HG03175 (cell line): ENCODE data around the gene SCTR.
A peak's percentile ranks its signal among the peaks of the same experiment; 100 is the strongest.

Source experiments
- ATAC-seq: cut with Tn5 transposase; IDR thresholded peaks from one replicate; pipeline ENCODE4 v1.9.1; 2021; ENCODE audit warnings: mild to moderate bottlenecking, moderate library complexity; ENCODE audit not compliant: unreplicated experiment

Gene SCTR

DNA sequence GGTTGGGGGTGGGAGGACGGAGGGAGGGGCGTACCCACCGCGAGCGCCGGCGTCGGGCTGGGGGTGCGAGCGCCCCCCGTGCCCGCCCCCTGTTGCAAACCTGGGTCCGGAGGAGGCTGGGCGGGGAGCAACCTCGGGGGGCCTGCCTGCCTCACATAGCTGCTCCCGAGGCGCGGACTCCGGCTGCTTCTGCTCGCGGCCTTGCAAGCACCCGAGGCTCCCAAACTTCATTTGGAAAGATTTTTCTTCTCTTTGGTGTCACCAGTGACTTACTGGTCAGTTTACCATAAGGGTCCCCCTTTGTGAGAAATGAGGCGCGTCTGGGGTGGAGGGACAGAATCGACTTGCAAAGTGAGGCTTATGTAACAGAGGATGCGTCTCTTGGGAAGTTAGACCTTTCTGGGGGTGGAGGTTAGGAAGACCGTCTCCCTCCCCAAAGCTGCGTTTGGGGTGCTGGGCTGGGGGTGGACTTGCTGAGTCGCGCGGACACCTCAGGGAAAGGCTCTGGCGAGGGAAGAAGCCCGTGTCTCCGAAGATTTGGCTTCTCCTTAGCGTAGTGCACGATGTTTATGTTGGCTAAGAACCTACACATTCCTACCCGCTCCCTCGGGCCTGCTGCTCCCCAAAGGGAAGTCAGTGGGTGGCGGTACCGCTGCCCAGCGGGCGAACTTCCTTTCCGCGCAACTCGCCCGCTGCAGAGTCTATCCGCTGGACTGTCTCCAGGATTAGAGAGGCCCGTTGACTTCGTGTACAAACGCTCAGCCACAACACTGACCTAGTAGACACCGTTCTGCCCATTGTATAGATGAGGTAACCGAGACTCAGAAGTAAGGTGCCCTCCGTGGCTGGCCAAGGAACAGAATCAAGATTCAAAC lies 92.1 kb downstream of the SCTR start:
- peak; percentile 6 for ATAC-seq

DNA sequence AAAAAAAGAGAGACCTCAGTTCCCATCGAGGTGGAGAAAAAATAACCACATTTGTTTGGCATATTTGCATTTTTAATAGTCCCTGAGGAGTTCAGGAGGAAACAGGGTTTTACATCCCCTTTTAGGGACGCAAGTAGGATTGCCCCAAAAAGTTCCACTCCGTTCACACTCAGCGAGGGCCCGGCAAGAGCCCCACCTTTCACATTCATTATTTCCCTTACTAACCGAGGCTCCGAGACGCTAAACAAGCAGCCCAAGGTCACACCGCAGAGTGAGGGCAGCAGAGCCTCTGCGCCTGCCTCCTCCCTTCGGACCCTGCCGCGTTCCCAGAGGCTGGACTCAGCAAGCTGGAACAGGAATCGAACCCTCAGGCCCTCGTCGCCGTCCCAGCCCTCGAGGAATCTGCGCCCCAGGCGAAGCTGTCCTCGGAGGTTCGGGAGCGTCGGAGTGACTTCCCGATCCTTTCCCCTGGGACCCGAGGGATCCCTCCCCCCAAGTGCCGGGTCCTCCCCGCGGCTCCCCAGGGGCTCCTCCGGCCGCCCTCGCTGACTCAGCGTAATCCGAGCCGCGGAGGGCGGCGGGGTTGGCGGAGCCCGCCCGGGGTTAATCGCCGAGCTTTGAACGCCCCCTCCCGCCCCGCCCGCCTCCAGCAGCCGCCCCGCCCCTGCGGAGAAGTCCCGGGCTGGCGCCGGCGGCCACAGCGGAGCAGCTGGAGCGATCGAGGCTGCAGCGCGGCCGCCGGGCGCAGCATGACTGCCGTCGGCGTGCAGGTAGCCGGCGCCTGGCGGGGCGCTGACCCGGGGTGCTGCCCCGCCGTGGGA lies 92.9 kb downstream of the SCTR start, which contains the start of gene TMEM37:
TSS of gene TMEM37 (plus strand) at position 700 of the 821 bp plus-strand sequence. CDS start at position 750, 50 bp downstream.
- ATAC-seq, result peak; percentile 68

DNA sequence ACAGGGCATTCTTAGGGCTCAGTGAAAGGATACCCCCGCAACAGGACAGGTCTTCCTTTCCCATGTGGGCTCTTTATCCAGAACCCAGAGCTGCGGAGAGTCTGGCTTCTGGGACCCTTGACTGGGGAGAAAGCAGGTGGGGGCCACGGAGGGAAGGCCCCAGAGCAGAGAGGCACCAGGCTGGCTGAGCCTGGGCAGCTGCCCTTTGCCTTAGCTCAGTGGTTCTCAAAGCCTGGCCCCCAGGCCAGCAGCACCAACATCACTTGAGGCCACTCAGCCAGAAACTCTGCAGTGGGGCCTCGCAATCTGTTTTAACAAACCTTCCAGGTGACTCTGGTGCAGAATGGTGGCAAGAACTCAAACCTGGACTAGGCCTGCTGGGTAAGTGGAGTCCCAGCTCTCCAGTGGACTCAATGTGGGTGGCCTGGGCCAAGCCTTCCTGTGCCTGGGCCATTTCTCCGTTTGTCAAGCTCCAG lies 94.2 kb downstream of the SCTR start:
- no peak for ATAC-seq

DNA sequence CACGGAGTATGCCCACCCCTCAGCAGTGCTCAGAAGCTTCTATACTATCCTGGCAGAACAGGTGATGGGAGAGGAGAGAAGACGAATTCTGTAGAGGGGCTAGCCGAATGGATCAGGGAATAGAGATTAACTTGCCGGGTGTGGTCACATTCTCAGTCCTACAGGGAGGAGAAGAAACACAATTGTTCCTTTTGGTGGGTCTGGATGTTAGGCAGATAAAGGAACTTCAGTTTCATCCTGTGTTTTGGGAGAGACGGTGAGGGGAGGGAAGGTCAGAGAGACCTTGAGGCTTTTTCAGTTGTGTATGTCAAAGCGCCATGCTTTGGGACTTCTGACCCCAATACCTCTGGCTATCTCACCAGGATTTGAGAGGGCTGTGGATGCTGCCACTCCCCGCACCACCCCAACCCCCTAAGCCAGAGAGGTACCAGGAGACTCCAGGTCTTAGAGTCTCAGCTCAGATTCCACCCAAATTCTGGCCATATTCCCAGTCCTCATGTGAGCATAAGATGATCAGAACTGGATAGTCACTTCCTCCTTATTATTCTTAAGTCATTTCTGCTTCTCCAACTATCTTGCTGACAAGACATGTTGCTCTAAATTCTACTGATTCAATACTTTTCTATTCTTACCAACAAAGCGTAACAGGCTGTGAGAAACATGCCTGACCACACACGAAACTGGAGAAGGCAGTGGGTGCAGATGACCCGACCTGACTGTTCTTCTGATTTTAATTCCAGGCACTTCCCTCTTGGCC lies 94.9 kb downstream of the SCTR start:
- no peak for ATAC-seq

DNA sequence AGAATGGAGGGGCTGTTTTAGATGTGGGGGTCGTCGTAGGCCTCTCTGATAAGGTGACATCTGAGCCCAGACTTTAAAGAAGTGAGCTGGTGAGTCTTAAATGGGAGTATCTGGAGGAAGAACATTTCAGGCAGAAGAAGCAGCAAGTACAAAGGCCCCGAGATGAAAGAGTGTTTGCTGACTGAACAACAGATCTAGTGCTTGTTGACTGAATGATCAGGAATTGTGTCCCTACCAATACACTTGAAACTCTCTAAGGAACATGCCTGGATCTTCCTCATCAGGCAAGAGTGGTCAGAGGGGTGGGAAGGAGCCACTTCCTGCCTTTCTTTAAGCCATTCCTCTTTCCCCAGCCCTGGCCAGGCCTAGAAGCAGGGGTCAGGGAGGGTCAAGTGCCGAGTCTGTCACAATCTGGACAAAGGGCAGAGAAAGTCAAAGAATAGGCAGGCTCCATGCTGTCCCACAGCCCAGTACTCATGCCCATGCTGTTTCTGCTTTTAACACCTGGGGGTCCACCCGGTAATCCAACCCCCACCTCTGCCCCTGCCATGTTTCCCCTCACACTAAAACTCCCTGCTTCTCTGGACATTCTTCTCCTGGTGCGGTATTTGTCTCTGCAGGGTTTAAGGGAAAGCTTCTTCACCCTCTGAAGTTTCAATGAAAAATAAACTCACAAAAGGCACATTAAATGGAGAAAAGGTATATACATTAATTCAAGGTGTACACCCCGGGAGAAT lies 95.6 kb downstream of the SCTR start:
- ATAC-seq, result no peak

DNA sequence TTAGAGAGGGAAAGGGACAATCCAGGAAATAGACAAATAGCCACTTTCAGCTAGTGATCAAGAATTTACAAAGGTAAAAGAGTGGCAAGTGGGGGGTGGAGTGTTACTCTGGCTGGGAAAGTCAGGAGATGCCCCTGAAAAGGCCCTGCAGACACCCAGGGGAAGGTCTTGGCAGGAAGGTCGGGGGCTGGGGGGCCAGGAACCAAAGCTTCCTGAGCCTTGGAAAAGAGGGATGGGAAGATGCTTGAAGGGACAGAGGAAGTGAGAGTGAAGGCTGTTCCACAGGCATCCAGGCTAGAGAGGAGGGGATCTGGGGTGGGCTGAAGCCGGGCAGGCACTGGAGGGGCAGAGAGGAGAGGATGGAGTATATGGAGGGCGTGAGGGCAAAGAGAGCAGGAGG lies 96.5 kb downstream of the SCTR start:
- no peak for ATAC-seq

DNA sequence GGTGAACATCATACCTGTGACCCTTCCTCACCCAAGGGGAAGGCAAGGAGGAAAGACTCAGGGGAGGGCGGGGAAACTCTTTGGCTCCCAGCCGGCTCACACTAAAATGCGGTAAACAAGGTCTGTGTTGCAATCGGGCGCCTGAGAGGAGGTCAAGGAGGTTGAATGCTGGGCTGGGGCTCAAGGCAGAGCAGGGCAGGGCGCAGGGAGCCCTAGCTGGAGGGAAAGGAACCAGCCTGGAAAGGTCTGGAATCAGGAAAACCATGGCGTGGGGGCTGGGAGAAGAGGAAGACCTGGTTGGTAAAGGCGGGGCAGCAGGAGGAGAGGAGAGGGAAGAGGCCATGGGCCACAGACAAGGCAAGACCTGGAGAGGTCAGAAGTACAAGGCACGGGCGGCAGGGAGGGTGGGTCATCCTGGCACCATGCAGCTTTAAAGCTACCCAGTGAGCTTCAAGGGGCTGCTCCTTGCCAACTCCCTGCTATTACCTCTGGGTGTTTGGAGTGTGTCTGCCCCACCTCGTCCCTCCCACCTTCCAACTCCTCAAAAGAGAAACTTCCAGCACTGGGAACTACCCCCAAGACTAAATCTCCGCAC lies 97.4 kb downstream of the SCTR start:
- ATAC-seq, result no peak

DNA sequence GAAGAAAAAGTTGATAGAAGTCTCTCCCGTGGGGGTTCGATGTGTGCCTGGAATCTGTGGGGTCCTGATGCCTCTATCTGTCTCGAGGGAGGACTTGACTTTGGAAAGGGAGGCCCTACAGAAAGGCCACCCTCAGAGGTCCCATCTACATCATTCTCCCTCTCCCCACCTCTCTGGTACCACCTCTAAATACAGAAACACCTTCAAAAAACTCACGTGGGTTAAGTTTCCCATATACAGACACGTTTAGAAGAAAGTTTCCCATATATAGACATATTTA lies 97.9 kb downstream of the SCTR start:
- ATAC-seq, result no peak

DNA sequence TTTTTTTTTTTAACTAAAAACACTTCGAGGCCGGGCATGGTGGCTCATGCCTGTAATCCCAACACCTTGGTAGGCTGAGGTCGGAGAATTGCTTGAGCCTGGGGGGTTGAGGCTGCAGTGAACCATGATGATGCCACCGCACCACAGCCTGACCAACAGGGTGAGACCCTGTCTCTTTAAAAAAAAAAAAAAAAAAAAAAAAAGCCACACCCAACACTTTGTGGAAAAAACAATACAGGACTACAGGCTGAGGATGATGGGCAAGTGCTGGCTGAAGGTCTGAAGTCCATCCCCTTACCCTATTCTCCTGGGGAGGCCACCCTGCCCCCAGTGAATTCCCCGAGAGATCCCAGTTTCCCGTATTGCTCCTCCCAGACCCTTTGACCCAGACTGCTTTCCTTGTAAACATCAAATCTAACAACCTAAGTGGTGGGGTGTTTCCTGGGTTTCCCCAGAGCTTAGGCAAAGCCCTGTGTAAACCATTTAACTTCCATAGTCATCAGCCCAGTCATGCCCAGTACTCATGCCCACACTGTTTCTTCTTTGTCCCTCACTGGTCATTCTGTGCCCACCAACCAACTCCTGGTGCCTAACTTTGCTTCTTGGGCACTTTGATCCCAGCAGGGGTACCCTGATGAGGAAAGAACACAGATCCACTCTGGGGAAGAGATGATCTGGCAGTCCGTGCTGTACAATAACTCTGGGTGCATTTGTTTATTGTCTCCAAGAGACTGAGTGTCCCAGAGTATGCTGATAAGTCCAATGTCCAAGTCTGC lies 98.5 kb downstream of the SCTR start:
- ATAC-seq, result no peak

DNA sequence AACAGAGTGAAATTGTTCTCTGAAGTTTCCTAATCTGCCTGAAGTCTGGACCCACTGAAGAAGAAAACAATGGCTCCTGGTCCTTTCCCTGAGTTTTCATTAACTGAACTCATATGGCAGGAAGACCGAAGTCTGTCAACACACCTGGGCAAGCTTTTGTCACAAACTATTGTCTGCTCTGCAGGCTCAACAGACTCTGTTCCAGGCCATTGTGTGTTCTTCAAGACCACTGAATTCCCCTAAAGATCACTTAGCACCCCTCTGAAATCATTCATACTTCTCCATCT lies 99.2 kb downstream of the SCTR start:
- ATAC-seq, result no peak

DNA sequence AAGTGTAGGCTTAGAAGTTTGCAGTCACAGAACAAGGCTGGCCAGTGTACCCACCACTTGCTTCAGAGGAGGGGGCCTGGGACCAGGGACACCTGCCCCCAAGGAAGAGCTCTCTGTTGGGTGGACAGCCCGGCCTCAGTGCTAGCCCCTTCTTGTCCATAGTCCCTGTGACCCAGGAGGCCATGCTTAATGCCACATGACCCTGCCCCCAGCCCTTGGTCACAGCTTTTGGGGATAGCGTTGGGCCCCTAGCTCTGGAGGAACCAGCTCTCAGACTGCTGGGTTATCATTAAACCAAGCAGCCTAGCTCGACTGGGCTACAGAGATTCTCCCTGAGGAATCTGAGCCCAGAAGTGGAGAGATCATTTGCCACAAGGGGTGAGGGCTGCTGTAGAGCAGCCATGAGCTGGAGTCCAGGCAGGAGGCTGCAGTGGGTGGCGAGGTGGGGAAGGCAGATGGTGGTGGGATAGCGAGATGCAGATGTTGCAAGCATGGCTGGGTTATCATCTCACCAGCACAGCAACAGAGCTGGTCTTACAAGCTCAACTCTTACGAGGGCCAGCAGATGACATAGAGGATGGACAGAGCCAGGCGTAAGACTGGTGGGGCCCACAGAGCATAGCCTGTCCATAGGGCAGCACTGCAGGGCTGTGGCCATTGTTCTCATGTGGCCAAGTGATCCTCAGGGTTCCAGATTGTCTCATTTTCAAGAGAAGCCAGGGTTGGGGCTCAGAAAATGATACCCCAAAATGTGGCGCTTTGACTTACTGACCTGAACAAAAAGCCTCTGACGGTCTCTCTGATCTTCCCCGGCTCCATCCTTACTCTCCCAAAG lies 99.8 kb downstream of the SCTR start:
- ATAC-seq, result no peak

DNA sequence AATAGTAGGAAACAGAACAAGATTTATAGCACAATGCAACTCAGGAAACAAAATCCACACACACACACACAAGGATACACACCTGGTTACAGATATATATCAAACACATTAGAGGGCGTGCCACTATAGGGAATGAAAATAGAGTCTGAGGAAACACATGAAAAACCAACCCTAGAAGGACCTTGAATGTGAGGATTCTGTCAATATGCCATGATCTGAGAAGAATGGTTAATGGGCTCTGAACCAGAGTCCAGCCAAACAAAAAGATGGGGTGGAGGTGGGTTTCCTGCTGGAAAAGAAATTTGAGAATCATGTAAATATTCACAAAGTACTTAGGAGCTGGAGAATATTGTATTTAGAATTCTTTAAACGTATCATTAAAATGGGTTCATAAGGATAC lies 100.5 kb downstream of the SCTR start:
- no peak for ATAC-seq

DNA sequence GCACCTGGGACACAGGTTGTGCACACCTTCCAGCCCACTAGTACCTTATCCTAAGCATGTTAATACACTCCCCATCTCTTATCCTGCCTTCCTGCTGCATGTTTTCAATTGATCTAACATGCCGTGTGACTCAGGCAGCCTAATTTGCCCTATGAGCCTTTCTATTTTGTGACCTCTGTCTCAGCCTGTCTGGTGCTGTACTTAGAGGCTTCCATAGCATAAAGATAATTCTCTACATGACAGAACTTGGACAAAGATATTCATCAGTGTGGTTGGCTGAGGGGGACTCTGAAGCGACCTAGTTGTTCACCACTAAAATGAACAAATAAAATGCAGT lies 101.2 kb downstream of the SCTR start:
- ATAC-seq, result no peak

DNA sequence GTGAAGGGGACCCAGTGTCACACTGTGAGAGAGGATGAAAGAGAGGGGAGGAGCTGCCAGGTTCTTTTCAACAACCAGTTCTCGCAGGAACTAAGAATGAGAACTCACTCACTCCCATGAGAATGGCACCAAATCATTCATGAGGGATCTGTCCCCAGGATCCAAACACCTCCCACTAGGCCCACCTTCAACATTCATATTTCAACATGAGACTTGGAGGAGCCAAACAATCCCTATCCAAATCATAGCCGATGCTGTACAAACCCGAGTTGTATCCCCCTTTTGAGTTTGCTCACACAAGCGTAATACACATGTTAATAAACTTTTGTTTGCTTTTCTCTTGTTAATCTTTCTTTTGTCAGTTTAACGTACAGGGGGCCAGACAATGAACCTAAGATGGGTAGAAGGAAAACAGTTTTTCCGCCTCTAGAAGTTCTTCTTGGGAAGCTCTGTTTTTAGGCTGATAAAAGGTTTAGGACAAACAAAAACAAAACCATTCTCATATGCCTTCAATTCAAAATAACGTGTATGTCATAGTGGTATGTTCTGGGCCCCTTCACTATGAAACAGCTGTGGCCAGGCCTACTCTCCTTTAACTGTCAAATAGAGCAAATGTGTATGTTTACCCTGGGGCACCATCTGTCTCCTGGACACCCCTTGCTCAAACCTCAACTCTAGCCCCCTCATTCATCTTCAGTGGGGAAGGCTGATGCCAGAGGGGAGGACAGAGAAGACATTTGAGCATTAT lies 101.7 kb downstream of the SCTR start:
- ATAC-seq, result no peak

DNA sequence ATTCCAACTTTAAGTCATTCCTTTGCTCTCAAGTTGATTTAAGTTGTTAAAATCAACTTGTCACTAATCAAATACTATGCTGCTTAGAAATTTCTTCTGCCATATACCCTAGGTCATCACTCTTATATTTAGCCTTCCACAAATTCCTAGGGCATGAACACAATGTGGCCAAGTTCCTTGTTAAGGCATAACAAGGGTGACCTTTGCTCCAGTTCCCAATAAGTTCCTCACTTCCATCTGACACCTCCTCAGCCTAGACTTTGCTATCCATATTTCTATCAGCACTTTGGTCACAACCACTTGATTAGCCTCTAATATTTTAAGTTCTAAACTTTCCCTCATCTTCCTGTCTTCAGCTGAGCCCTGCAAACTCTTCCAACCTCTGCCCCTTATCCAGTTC lies 102.5 kb downstream of the SCTR start:
- ATAC-seq, result no peak

DNA sequence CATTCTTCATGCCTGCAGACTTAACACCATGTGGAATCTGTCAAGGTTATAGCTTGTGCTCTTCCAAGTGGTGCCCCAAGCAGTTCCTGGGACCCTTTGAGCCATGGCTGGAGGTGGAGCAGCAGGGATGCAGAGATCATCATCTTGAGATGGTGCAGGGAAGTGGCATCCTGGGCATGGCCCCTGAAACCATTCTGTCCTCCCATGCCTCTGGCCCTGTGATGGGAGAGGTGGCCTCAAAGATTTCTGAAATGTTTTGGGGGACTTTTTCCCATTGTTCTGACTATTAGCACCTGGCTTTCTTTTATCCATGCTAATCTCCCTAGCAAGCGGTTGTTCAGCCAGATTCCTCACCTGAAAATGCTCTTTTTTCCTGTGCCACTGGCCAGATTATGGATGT lies 103.0 kb downstream of the SCTR start:
- no peak for ATAC-seq

DNA sequence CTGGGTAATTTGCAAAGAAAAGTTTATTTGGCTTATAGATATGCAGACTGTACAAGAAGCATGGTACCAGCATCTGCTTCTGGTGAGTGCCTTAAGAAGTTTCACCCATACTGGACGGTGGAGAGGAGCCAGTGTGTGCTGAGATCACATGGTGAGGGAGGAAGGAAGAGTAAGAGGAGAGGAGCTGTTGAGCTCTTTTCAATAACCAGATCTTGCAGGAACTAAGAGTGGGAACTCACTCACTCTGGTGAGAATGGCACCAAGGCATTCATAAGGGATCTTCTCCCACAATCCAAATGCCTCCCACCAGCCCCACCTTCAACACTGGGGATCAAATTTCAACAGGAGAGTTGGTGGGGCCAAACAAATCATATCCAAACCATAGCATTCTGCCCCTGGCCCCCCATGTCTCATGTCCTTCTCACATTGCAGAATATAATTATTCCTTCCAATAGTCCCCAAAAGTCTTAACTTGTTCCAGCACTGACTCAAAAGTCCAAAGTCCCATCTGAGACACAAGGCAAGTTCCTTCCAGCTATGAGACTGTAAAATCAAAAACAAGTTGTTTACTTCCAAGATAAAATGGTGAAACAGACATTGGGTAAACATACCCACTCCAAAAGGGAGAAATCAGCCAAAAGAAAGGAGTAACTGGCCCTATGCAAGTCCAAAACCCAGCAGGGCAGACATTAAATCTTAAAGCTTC lies 104.3 kb downstream of the SCTR start:
- ATAC-seq, result no peak

DNA sequence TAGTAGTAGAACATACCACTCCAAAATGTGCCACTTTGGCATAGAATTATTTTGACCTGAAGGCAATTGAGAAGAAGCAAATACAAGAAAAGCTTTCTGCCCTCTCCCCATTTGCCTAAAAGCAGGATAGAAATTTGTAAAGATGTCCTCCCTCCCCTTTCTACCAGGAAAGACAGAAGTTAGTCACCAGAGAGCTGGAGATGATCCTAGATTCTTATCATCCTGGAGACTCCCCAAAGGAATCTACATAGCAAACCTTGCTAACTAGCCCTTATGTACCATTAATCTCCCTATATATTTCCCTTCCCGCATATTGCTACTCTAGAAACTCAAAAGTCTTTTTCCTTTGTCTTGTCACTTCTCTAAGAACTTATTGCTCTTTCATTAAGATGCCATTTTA lies 105.2 kb downstream of the SCTR start:
- no peak for ATAC-seq
